Measurements from ENCODE around the gene CRIM1. TPM values are rescaled to one million over a fixed set of nuclear protein-coding genes. Genes with fewer than 3 reads are reported as not detected.

Gene CRIM1
- total RNA-seq, 1 experiment from 2014 or later = 292 TPM

DNA sequence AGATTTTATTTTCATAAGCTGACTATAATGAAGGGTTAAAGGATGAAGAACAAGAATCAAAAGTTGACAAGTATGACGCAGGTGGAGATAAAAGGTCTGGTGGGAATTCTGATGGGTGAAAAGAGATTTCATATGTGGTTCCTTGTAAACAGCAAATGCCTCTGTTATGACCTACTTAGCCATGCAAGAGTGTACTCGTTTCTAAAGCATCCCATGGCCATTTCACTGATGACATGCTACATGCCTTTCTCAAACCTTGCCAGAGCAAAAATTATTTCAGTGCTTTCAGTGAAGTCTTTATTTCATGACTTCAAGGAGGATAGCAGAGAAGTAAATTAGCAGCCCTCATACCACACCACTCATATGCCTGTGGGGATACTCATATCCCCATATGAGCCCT is 170.6 kb downstream of the CRIM1 start:
- intact Hi-C loops (cut with micrococcal nuclease; ENCODE audit: unreplicated experiment) = no loop called here
- Mint-ChIP-seq H3K4me1 (ENCODE audit: low read depth, unreplicated experiment) (peaks cover 11% of the 10 kb centered on the region), H3K27ac (ENCODE audit: unreplicated experiment) (peak overlapping the region; percentile 15), H3K4me3 (ENCODE audit: unreplicated experiment) (no peak overlapping the region), H3K36me3 (ENCODE audit: insufficient read depth, unreplicated experiment) (peaks cover 58% of the 10 kb centered on the region), H3K27me3 (ENCODE audit: insufficient read depth, unreplicated experiment) (no peaks in the 10 kb centered on the region), H3K9me3 (ENCODE audit: unreplicated experiment) (no peaks in the 10 kb centered on the region)
- H3K4me3 ChIP-seq (ENCODE audit: low read depth, low read length) = no peak overlapping the region
- peaks cover 6% of the 10 kb centered on the region; the same call in 1 of the 2 replicates for H3K36me3 ChIP-seq (ENCODE audit: control insufficient read depth, insufficient read depth, low read length)
- H3K4me1 ChIP-seq = no peaks in the 10 kb centered on the region
- TF ChIP-seq, protein P1, sequence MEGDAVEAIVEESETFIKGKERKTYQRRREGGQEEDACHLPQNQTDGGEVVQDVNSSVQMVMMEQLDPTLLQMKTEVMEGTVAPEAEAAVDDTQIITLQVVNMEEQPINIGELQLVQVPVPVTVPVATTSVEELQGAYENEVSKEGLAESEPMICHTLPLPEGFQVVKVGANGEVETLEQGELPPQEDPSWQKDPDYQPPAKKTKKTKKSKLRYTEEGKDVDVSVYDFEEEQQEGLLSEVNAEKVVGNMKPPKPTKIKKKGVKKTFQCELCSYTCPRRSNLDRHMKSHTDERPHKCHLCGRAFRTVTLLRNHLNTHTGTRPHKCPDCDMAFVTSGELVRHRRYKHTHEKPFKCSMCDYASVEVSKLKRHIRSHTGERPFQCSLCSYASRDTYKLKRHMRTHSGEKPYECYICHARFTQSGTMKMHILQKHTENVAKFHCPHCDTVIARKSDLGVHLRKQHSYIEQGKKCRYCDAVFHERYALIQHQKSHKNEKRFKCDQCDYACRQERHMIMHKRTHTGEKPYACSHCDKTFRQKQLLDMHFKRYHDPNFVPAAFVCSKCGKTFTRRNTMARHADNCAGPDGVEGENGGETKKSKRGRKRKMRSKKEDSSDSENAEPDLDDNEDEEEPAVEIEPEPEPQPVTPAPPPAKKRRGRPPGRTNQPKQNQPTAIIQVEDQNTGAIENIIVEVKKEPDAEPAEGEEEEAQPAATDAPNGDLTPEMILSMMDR (IDR thresholded peaks at IDR 0.05; ENCODE audit: insufficient read depth in 1 of 2, low read depth in 1 of 2, low read length in 1 of 2, severe bottlenecking in 1 of 2, unreplicated experiment in 1 of 2) = no peak
- no peak for DNase-seq
- H3K9me3 ChIP-seq = no peaks in the 10 kb centered on the region
- CTCF ChIA-PET = no interaction called here
- H3K27me3 ChIP-seq (replicated peaks; ENCODE audit: control insufficient read depth, insufficient read depth, low read length) = no peaks in the 10 kb centered on the region
- BruUV-seq (replicated peaks) = no TSS peak
- POLR2A ChIA-PET = no interaction called here

DNA sequence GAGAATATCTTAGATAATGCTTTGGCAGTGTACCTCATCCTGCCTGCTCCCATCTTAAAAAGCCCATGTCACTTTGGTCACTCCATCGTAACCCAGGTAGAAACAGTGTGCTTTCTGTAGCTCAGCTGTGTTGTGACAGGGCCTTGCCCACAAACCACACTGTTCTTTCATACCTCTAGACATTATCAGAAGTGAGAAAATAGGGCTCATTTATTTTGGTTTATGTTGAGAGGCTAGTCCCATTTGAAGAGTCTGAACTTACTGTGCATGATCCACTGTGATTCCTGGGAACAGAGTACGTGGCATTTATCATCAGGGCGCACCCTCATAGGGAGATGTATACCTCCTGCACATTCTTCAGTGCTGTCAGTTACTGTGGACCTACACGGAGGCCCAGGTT is 172.7 kb downstream of the CRIM1 start:
- ChIA-PET POLR2A (no interaction called here), CTCF (interaction anchor here (1.0 kb wide), 1 partner anchor 21 kb away, joined by 3 read pairs; no protein-coding TSS in a partner anchor)
- H3K9me3 Mint-ChIP-seq (ENCODE audit: unreplicated experiment) = no peaks in the 10 kb centered on the region
- Histone ChIP-seq H3K36me3 (ENCODE audit: control insufficient read depth, insufficient read depth, low read length) (peaks cover 5% of the 10 kb centered on the region; the same call in 1 of the 2 replicates), H3K4me1 (no peaks in the 10 kb centered on the region), H3K27me3 (replicated peaks; ENCODE audit: control insufficient read depth, insufficient read depth, low read length) (no peaks in the 10 kb centered on the region), H3K9me3 (no peaks in the 10 kb centered on the region), H3K4me3 (ENCODE audit: low read depth, low read length) (no peak overlapping the region)
- no peak for DNase-seq
- peaks cover 10% of the 10 kb centered on the region for H3K4me1 Mint-ChIP-seq (ENCODE audit: low read depth, unreplicated experiment)
- no peak overlapping the region for H3K4me3 Mint-ChIP-seq (ENCODE audit: unreplicated experiment)
- no TSS peak for BruUV-seq (replicated peaks)
- H3K27ac Mint-ChIP-seq (ENCODE audit: unreplicated experiment) = no peak overlapping the region
- intact Hi-C loops (cut with micrococcal nuclease; ENCODE audit: unreplicated experiment) = no loop called here
- H3K27me3 Mint-ChIP-seq (ENCODE audit: insufficient read depth, unreplicated experiment) = no peaks in the 10 kb centered on the region
- TF ChIP-seq, protein P1 (IDR thresholded peaks at IDR 0.05; ENCODE audit: insufficient read depth in 1 of 2, low read depth in 1 of 2, low read length in 1 of 2, severe bottlenecking in 1 of 2, unreplicated experiment in 1 of 2) = no peak
- H3K36me3 Mint-ChIP-seq (ENCODE audit: insufficient read depth, unreplicated experiment) = peaks cover 37% of the 10 kb centered on the region

DNA sequence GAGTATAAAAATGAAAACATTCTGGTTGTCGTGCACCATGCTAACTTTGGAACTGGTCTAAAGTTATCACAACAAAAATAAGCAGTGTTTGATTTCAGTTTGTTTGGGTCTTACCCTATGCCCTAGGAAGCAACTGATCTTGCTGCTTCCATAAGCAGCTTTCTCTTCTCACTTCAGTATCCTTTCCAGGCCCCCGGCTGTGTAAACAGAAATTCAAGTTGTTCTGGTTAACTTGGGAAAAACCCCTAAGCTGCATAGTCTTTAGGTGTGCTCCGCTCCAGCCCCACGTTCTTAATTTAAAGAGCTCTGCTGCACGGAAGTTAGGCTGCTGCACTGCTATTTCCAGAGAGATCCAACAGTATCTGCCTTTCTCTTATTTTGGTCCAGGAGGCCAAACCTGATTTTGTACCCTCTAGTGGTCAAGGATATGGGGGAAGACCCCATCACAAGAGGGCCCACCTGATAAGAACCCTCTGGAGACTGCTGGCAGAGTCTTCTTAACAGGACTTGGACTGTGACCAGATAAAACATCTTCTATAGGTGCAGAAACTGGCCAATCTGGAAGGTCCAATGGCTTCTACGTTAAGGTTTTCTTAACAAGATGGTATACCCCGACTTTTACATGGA is 173.3 kb downstream of the CRIM1 start:
- no peaks in the 10 kb centered on the region for H3K4me1 ChIP-seq
- Mint-ChIP-seq H3K27ac (ENCODE audit: unreplicated experiment) (no peak overlapping the region), H3K36me3 (ENCODE audit: insufficient read depth, unreplicated experiment) (peaks cover 31% of the 10 kb centered on the region), H3K27me3 (ENCODE audit: insufficient read depth, unreplicated experiment) (no peaks in the 10 kb centered on the region), H3K4me1 (ENCODE audit: low read depth, unreplicated experiment) (peaks cover 10% of the 10 kb centered on the region), H3K4me3 (ENCODE audit: unreplicated experiment) (no peak overlapping the region), H3K9me3 (ENCODE audit: unreplicated experiment) (no peaks in the 10 kb centered on the region)
- DNase-seq = no peak
- POLR2A ChIA-PET = no interaction called here
- H3K9me3 ChIP-seq = no peaks in the 10 kb centered on the region
- BruUV-seq (replicated peaks) = no TSS peak
- CTCF ChIA-PET = no interaction called here
- TF ChIP-seq, protein P1 (IDR thresholded peaks at IDR 0.05; ENCODE audit: insufficient read depth in 1 of 2, low read depth in 1 of 2, low read length in 1 of 2, severe bottlenecking in 1 of 2, unreplicated experiment in 1 of 2) = no peak
- H3K27me3 ChIP-seq (replicated peaks; ENCODE audit: control insufficient read depth, insufficient read depth, low read length) = no peaks in the 10 kb centered on the region
- no peak overlapping the region for H3K4me3 ChIP-seq (ENCODE audit: low read depth, low read length)
- intact Hi-C loops (cut with micrococcal nuclease; ENCODE audit: unreplicated experiment) = no loop called here
- H3K36me3 ChIP-seq (ENCODE audit: control insufficient read depth, insufficient read depth, low read length) = peaks cover 4% of the 10 kb centered on the region; the same call in 1 of the 2 replicates

Data from Caco-2 (cell line).